K562 (cell line): ENCODE results near the gene GCN1. TPM values are rescaled to one million over a fixed set of nuclear protein-coding genes. Genes with fewer than 3 reads are reported as not detected.

Source experiments
- ELF1 ChIP-seq: fragments of 200-800 bp; sonication (Bioruptor generic); IDR thresholded peaks from 2 replicates; pipeline ENCODE4 v1.6.1; 2016; ENCODE audit warnings: missing genetic modification characterization, missing compliant biosample characterization
- ESRRA ChIP-seq: fragments of 450-650 bp; IDR thresholded peaks from 2 replicates; pipeline ENCODE4 v1.6.1; 2014; ENCODE audit warnings: low read depth, mild to moderate bottlenecking, moderate library complexity, borderline replicate concordance
- GTF3C2 ChIP-seq: IDR thresholded peaks from 3 replicates; pipeline ENCODE4 v1.6.1; 2011; ENCODE audit warnings: borderline replicate concordance, mild to moderate bottlenecking, moderate library complexity; ENCODE audit not compliant: insufficient read length; ENCODE audit errors: extremely low read depth
- HLTF ChIP-seq: fragments of 450-650 bp; IDR thresholded peaks from 2 replicates; pipeline ENCODE4 v1.6.1; 2016
- HMGN3 ChIP-seq: IDR thresholded peaks from 2 replicates; pipeline ENCODE4 v1.6.1; 2011; ENCODE audit warnings: borderline replicate concordance, low read depth, mild to moderate bottlenecking, mixed read lengths, low read length; ENCODE audit not compliant: insufficient read length; ENCODE audit errors: extremely low read depth
- JUN ChIP-seq, 2 experiments: sonication (generic) in 1 of 2; formaldehyde crosslinking in 1 of 2; IDR thresholded peaks; 2 replicates each; pipeline versions ENCODE4 v1.6.1 to v1.8.0; 2012 to 2022; ENCODE audit warnings: borderline replicate concordance in 2 of 2, mild to moderate bottlenecking in 2 of 2, improper control_type of control experiment in 1 of 2, low read depth in 1 of 2, low read length in 1 of 2, missing genetic modification reagents in 1 of 2
- NCOA6 ChIP-seq: fragments of 450-650 bp; IDR thresholded peaks from 2 replicates; pipeline ENCODE4 v1.6.1; 2017; ENCODE audit warnings: mild to moderate bottlenecking
- NFE2 ChIP-seq: IDR thresholded peaks from 2 replicates; pipeline ENCODE4 v1.6.1; 2014; ENCODE audit warnings: antibody characterized with exemption, low read depth
- POLR3G ChIP-seq: IDR thresholded peaks from 2 replicates; pipeline ENCODE4 v1.6.1; 2011; ENCODE audit not compliant: insufficient read length, insufficient replicate concordance; ENCODE audit errors: extremely low read depth
- RAD21 ChIP-seq, 2 experiments: fragments of 250-450 bp in 1 of 2; fragments of 450-650 bp in 1 of 2; sonication (Bioruptor Pico) in 1 of 2; formaldehyde crosslinking in 1 of 2; IDR thresholded peaks in 1 of 2; conservative IDR thresholded peaks in 1 of 2; 2 replicates each; pipeline versions ENCODE4 v1.4.0 to v1.8.0; 2020 to 2022; ENCODE audit warnings: mild to moderate bottlenecking in 2 of 2, moderate library complexity in 1 of 2
- TSC22D4 ChIP-seq: fragments of 450-650 bp; IDR thresholded peaks from 2 replicates; pipeline ENCODE4 v1.6.1; 2016; ENCODE audit warnings: missing genetic modification characterization, missing biosample characterization, control low read depth
- XRCC4 ChIP-seq: IDR thresholded peaks from one replicate; pipeline ENCODE4 v1.6.1; 2011; ENCODE audit not compliant: insufficient read depth, insufficient read length; ENCODE audit errors: extremely low read depth
- ZBTB17 ChIP-seq: fragments of 450-650 bp; formaldehyde crosslinking; IDR thresholded peaks from 2 replicates; pipeline ENCODE4 v1.4.0; 2020; ENCODE audit warnings: mild to moderate bottlenecking
- ZNF282 ChIP-seq: sonication (generic); formaldehyde crosslinking; IDR thresholded peaks from 2 replicates; pipeline ENCODE4 v1.8.1; 2023; ENCODE audit warnings: missing genetic modification reagents
- ZNF592 ChIP-seq: fragments of 450-650 bp; IDR thresholded peaks from 2 replicates; pipeline ENCODE4 v1.6.1; 2017; ENCODE audit warnings: antibody characterized with exemption, mild to moderate bottlenecking
- ZNF695 ChIP-seq: fragments of 450-650 bp; formaldehyde crosslinking; IDR thresholded peaks from 2 replicates; pipeline ENCODE4 v1.4.0; 2020; ENCODE audit warnings: mild to moderate bottlenecking, moderate library complexity
- polyA plus RNA-seq, 8 experiments: library from polyadenylated mRNA; depleted of rRNA in 4 of 8; stranded (reverse) in 5 of 8; unstranded in 3 of 8; fragments of >200 nt; fragmentation: Nextera tagmentation in 2 of 8; fragmentation: Illumina TruSeq in 1 of 8; extraction: Ambion mirVana in 2 of 8; extraction: Trizol in 1 of 8; gene quantifications; 2 replicates each; pipeline versions ENCODE4 v1.2.1 to v1.2.3, GENCODE V29; 2011 to 2014; ENCODE audit warnings: inconsistent platforms in 1 of 8, missing spikeins in 1 of 8
- total RNA-seq, 7 experiments: library from RNA; depleted of rRNA in 6 of 7; stranded (reverse); fragments of >200 nt in 6 of 7; fragmentation: Illumina TruSeq in 2 of 7; extraction: Trizol in 2 of 7; gene quantifications; 2 replicates each; pipeline versions ENCODE4 v1.2.1 to v1.2.3, GENCODE V29; 2011 to 2021; ENCODE audit warnings: low replicate concordance in 1 of 7

Gene GCN1
- total and polyA plus RNA-seq, 9 of the 15 experiments (the other 6 are each of a cell fraction or from before 2014, with no cell fraction given), result 11.9 to 190 (median 51.7) TPM

DNA sequence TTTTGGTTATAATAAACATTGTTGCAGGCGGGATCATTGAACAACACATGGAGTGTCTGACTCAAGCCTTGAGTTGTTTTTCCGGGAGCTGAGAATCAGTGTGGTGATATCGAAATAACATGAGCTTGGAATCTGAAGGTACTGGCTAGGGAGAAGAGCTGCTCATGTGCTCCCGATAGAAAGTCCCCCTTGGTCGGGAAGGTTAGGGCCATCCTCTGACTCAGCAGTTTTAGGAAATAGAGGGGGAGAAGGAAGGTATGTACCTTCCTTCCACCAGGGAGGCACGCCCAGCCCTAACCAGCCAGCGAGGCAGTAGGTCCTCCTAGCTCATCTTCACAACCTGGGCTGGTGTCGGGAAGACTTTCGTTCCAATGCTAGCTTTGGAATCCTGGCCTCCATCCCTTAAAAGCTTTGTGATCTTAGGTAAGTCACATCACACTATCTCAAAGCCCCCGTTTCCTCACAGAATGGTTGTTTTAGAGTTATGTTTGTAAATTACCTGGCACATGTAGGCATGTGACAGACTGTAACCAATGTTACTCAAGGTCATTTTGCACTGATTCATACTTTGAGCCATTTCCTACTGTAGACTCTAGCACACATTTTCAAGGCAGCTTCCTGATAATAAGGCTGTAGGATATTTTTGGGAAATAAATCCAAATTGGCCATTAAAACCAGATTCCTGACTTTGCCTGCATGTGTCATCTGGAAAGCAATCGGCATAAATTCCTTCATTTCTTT lies 76.0 kb downstream of the GCN1 start (continued):
- TF ChIP-seq ZNF592 (0 out of 2 replicates have a peak, but pooled peaks have one; percentile 37), ESRRA (peak; percentile 72), NFE2 (peak; percentile 95), ZNF282 (CRISPR knock-in tag) (no peak), HMGN3 (no peak), NCOA6 (no peak), XRCC4 (no peak), GTF3C2 (no peak), TSC22D4 (no peak), JUN (IDR thresholded peaks at IDR 0.05; ENCODE audit: borderline replicate concordance, low read depth, low read length) (no peak), JUN (CRISPR knock-in tag; IDR thresholded peaks at IDR 0.05; ENCODE audit: borderline replicate concordance) (no peak), ELF1 (no peak), POLR3G (no peak), ZNF695 (CRISPR knock-in tag) (no peak), HLTF (no peak), RAD21 (CRISPR knock-in tag; conservative IDR thresholded peaks at IDR 0.05 in 1 of 2, IDR thresholded peaks at IDR 0.05 in 1 of 2) (no peak), ZBTB17 (CRISPR knock-in tag) (no peak)
- TF ChIP-seq, all 486 proteins: peak for 19
